Uterus (tissue), 4 donors: ENCODE data around the gene SLC52A3. TPM values are rescaled to one million over a fixed set of nuclear protein-coding genes. Genes with fewer than 3 reads are reported as not detected.

Experiments
- DNase-seq, 2 donors: peaks; one replicate each; pipeline ENCODE4 v3.0.0-alpha.2; 2019 to 2020
- H3K27ac ChIP-seq, 2 donors: fragments of 200-600 bp; sonication (generic); 1 replicate in 1 of 2; 2 replicates in 1 of 2; pipeline ENCODE4 v1.5.1; 2016 to 2018
- H3K27me3 ChIP-seq, 2 donors: fragments of 200-600 bp; sonication (generic); one replicate each; pipeline ENCODE4 v1.5.1; 2018 to 2019; ENCODE audit warnings: control low read depth in 1 of 2
- H3K36me3 ChIP-seq, 2 donors: fragments of 200-600 bp; sonication (generic); one replicate each; pipeline ENCODE4 v1.5.1; 2019; ENCODE audit warnings: control low read depth in 1 of 2
- H3K4me1 ChIP-seq, 2 donors: fragments of 200-600 bp; sonication (generic); one replicate each; pipeline ENCODE4 v1.5.1; 2018 to 2019; ENCODE audit warnings: control low read depth in 1 of 2
- H3K4me3 ChIP-seq, 2 donors: fragments of 200-600 bp; sonication (generic); 1 replicate in 1 of 2; 2 replicates in 1 of 2; pipeline ENCODE4 v1.5.1; 2018 to 2019; ENCODE audit warnings: mild to moderate bottlenecking in 1 of 2
- H3K9me3 ChIP-seq, 2 donors: fragments of 200-600 bp; sonication (generic); one replicate each; pipeline ENCODE4 v1.5.1; 2019; ENCODE audit warnings: control low read depth in 1 of 2
- CTCF ChIP-seq, 4 experiments: fragments of 200-600 bp in 2 of 4; fragments of 450-650 bp in 2 of 4; sonication (generic) in 2 of 4; IDR thresholded peaks; one replicate each; pipeline ENCODE4 v1.5.1; 2016 to 2019; ENCODE audit warnings: antibody characterized with exemption in 4 of 4, mild to moderate bottlenecking in 2 of 4, moderate library complexity in 1 of 4
- POLR2A ChIP-seq, 2 donors: fragments of 450-650 bp; IDR thresholded peaks; one replicate each; pipeline ENCODE4 v1.6.1; 2016; ENCODE audit warnings: antibody characterized with exemption in 2 of 2, mild to moderate bottlenecking in 1 of 2, moderate library complexity in 1 of 2
- intact Hi-C: fragments of 100-400 bp; cut with DNase I; formaldehyde crosslinking; loops from one replicate; pipeline ENCODE4 v1.15.1; 2023; ENCODE audit warnings: low total_unique reads
- total RNA-seq, 4 donors: library from RNA; depleted of rRNA in 3 of 4; stranded (reverse); fragments of >200 nt in 3 of 4; gene quantifications; one replicate each; pipeline versions ENCODE4 v1.1.0 to v1.2.4, GENCODE V29; 2014 to 2023
- donor health status: DM: yes; HTN: yes; CAD: no.

SLC52A3 gene
- total RNA-seq, 4 donors from 2014 or later: 0.83 to 8.7 (median 1.5) TPM

DNA sequence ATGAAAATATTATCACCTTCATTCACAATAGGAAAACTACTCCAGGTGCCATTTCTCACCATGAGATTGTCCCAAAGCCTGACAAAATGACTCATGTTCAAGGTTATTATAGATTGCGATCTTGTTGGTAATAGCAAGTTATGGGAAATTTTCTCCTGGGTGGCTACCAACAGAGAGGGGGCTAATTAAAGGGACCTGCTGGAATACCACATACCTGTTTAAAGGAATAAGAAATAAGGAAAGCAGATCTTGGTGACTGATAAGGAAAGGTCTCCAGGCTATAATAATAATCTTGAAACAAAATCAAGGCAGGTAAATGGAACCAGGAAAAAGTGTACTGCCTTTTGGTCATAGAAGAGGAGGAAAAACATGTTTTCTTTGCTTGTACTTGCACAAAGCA lies 1.4 kb downstream of the SLC52A3 start:
- no peak for DNase-seq

GRCh38 chr20:764255-764654 lies 4.0 kb downstream of the SLC52A3 start:
- Histone ChIP-seq H3K27me3 (no peaks in the 10 kb centered on the region), H3K4me3 (no peak overlapping the region), H3K36me3 (no peaks in the 10 kb centered on the region), H3K27ac (no peak overlapping the region), H3K9me3 (no peaks in the 10 kb centered on the region), H3K4me1 (no peaks in the 10 kb centered on the region)
- intact Hi-C loops: no loop called here
- TF ChIP-seq CTCF (IDR thresholded peaks at IDR 0.05) (no peak), POLR2A (IDR thresholded peaks at IDR 0.05) (no peak)
- no peak for DNase-seq

More for the DNA sequence above, 1.4 kb downstream of the SLC52A3 start:
- no peaks in the 10 kb centered on the region for H3K4me1 ChIP-seq
- no peaks in the 10 kb centered on the region for H3K27me3 ChIP-seq
- no peak overlapping the region for H3K27ac ChIP-seq
- no peak overlapping the region for H3K4me3 ChIP-seq
- no peaks in the 10 kb centered on the region for H3K9me3 ChIP-seq
- TF ChIP-seq CTCF (IDR thresholded peaks at IDR 0.05) (no peak), POLR2A (IDR thresholded peaks at IDR 0.05) (no peak)
- intact Hi-C loops: no loop called here
- H3K36me3 ChIP-seq: no peaks in the 10 kb centered on the region

- H3K27ac ChIP-seq: no peak overlapping the region
- H3K4me3 ChIP-seq: no peak overlapping the region
- no peaks in the 10 kb centered on the region for H3K36me3 ChIP-seq
- no peak for DNase-seq
- no peaks in the 10 kb centered on the region for H3K9me3 ChIP-seq
- H3K4me1 ChIP-seq: no peaks in the 10 kb centered on the region
- H3K27me3 ChIP-seq: no peaks in the 10 kb centered on the region
- TF ChIP-seq CTCF (IDR thresholded peaks at IDR 0.05) (no peak), POLR2A (IDR thresholded peaks at IDR 0.05) (no peak)
- intact Hi-C loops: no loop called here
These were observed 6.6 kb downstream of the SLC52A3 start for GRCh38 chr20:761418-762381.

DNA sequence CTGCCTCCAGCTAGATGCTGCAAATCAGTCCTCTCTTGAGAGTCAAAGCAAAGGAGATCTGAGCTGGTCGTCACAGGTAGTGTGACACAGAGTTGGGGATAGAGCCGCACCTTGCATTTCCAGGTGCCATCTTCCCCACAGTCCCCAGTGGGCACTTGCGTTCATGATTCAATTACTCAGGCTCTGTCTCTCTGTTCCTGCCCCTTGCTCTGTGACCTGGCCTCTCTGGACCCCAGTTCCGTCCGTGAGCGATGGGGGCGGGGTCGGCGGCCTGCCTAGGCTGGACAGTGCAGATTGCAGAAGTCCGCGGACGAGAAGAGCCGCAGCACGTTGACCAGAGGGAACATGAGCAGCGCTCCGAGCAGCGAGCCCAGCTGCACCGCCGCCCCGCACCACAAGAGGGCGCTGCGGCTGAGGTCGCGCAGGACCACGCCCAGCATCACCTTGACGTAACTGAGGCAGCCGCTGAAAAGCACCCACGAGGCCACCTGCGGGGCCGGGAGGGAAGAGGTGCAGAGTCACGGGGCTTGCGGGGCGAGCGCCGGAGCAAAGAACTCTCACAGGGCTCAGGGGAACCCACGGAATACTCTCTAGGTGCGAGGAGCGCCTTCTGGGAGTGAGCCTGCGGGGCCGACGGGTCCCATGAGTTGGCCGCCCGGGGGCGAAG lies 7.4 kb downstream of the SLC52A3 start:
- Histone ChIP-seq H3K27ac (no peak overlapping the region), H3K27me3 (no peaks in the 10 kb centered on the region), H3K4me1 (no peaks in the 10 kb centered on the region), H3K9me3 (no peaks in the 10 kb centered on the region), H3K4me3 (no peak overlapping the region), H3K36me3 (no peaks in the 10 kb centered on the region)
- DNase-seq: no peak
- intact Hi-C loops: no loop called here
- TF ChIP-seq CTCF (IDR thresholded peaks at IDR 0.05) (no peak), POLR2A (IDR thresholded peaks at IDR 0.05) (no peak)

DNA sequence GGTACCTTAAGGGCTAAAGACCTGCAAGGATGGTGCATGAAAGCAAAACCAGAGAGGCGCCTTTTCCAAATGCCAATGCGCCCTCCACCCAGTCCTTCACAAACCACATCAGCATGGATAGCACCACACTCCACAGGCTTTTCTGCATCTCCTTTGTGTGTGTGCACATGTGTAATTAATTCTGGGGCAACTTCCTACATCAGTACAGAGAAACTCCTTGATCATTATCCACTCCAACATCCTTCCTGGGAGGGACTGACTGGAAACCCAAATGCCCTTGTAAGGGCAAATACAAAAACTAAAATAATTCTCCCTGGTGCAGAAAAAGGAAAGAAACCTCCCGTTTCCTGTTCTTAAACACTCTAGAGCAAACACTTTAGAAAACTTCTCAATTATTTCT lies 10.8 kb downstream of the SLC52A3 start:
- intact Hi-C loops: no loop called here
- TF ChIP-seq CTCF (IDR thresholded peaks at IDR 0.05): no peak
- no peak for TF ChIP-seq POLR2A (IDR thresholded peaks at IDR 0.05)
- Histone ChIP-seq H3K27me3 (no peaks in the 10 kb centered on the region), H3K36me3 (no peaks in the 10 kb centered on the region), H3K4me1 (no peaks in the 10 kb centered on the region), H3K9me3 (no peaks in the 10 kb centered on the region), H3K27ac (no peak overlapping the region), H3K4me3 (no peak overlapping the region)
- DNase-seq: no peak
